ENCODE results near the gene GPX8.

The GPX8 gene

DNA sequence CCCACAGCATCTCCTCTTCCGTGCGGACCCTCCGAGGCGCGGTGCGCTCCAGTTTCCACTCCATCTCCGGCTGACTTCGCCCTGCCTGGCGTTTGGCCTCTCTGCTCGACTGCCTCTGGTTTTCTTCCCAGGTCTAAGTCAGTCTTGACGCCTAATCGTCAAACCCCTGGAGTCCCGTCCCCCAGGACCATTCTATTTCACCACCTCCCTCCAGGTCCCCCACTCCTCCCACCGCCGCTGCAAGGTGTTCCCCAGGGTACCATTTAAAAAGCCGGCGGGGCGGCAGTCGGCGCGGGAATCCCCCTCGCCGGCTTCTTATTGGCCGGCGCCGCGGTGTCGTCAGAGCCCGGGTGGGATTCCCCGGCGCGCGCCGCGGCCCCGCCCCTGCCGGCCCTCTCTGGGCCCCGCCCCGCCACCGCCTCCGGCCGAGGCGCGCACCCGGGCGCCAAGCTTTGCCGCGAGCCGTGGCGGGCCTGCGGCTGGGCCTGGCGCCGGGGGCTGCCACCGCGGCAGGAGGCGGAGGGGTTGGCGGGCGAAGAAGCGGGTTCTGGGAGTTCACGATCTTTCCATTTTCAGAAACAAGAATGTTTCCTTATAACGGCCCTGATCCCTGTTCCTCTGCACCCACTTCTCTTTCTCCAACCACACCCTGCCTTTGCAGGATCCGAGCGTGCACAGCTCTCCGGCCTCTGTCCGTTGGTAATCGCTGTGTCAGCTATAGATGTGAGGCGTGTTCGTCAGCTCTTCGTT, 13.1 kb downstream of the GPX8 start, which contains the start of gene CDC20B:
CDC20B (minus strand) TSS at position 241 of the 750 bp plus-strand sequence; CDS start at position 64, 177 bp downstream.
- DNase-seq = peak; percentile 46 to 87

GRCh38 chr5:55173687-55174230, 13.8 kb downstream of the GPX8 start:
- peak; percentile 23 to 71 for DNase-seq

- DNase-seq = no peak
Observed at GRCh38 chr5:55175781-55176175, 15.8 kb downstream of the GPX8 start.

DNA sequence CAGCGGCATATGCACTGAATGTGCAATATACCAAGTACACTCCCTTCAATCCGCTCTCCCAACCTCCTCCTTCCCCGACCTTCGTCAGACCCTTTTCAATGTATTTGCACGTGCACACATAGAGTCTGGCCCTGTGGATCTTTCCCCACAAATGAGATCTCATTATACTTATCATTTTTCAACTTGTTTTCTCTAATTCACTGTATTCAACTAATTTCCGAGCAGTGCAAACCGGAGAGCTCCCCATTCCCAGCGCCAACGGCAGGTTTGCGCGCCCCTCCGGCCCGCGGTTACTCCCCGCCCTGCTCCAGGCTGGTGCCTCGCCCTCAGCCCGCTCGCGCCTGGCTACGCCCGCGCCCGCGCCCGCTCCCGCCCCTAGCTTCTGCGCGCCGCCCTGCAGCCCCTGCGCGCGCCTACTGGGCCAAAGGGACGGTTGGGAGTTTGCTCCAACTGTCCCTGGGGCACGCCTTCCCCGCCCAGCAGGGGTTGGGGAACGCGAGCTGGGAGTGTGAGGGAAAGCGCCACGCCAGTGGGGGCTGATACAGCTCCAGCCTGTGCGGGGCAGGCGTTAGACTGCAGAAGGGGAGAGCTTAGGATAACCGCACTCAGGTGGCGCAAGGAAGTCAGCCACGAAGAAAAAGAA, 16.3 kb downstream of the GPX8 start:
- DNase-seq = no peak

DNA sequence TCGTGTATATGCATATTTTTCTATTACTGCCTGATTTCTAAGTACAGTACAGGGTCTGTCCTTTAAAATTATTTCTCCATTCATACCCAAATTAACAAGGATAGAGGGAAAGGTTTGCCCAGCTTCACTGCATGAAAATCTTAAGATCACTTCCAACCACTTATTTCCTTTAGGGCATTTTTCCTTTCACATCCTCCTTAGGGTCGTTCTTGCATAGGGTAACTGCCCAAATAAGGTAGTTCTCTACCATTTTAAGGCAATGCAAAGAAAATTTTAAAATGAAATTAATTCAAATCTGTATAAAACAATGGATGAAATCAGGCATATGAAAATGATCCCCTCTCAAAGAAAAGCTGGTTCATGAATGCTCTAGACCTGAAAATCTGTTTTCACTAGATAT, 17.1 kb downstream of the GPX8 start:
- no peak for DNase-seq

DNA sequence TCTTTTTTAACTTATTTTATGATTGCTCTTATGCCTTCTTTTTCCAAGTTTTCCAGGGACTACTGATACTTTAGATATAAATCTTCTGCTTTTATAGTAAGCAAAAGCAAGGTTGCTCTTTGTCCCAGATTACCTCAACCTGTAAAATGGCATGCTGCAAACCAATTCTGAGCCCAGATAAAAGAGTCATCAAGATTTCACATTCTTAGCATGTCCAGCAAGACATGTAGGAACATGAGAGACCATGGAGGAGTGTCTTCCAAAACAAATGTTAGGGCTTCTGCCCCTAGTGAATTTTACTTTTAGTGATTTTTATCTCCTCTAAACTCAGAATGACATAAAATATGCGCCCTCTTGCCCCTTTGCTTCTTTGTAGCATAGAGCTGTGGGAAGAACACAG, 20.0 kb downstream of the GPX8 start:
- DNase-seq = no peak

GRCh38 chr5:55187370-55187769, 27.4 kb downstream of the GPX8 start:
- peak; percentile 3 to 24 for DNase-seq

GRCh38 chr5:55188656-55189540, 28.9 kb downstream of the GPX8 start:
- DNase-seq = no peak

GRCh38 chr5:55191165-55191564, 31.2 kb downstream of the GPX8 start:
- no peak for DNase-seq

GRCh38 chr5:55205001-55205400, 45.0 kb downstream of the GPX8 start:
- no peak for DNase-seq

GRCh38 chr5:55211184-55211874, 51.4 kb downstream of the GPX8 start:
- DNase-seq = no peak

Measured in NCI-H446 (cell line).